Right renal cortex interstitium (tissue), 3 donors: Measurements from ENCODE around the gene TPSG1. TPM values are rescaled to one million over a fixed set of nuclear protein-coding genes. Genes with fewer than 3 reads are reported as not detected.
"Not testable (repeated sequence)": the region's sequence is repeated elsewhere in the genome, so short reads cannot be mapped to it uniquely, and the experiment has no call there.

Experiments used
- DNase-seq, 3 donors: peaks; one replicate each; pipeline ENCODE4 v3.0.0-alpha.2; 2013; ENCODE audit warnings: low read depth in 3 of 3, low spot score in 2 of 3
- polyA plus RNA-seq, 3 donors: library from polyadenylated mRNA; unstranded; fragments of 120-200 nt; gene quantifications; one replicate each; pipeline ENCODE4 v1.2.1, GENCODE V29; 2013; ENCODE audit not compliant: insufficient read length in 3 of 3

TPSG1 gene
- polyA plus RNA-seq, 3 donors = 0.49 to 0.71 (median 0.54) TPM

GRCh38 chr16:1257561-1258224 lies 32.6 kb upstream of the TPSG1 start:
- DNase-seq = no peak

- DNase-seq = no peak
Observed at GRCh38 chr16:1256874-1257322, 31.8 kb upstream of the TPSG1 start.

- DNase-seq = not testable (repeated sequence)
Observed at GRCh38 chr16:1256296-1256873, 31.3 kb upstream of the TPSG1 start.

GRCh38 chr16:1255276-1256122 lies 30.4 kb upstream of the TPSG1 start, which contains the start of gene TPSD1:
Gene TPSD1, plus strand, starts transcription at chr16:1256069. Its CDS starts 212 bp downstream, at chr16:1256281.
- DNase-seq = not testable (repeated sequence)

- not testable (repeated sequence) for DNase-seq
Observed at GRCh38 chr16:1254821-1255220, 29.8 kb upstream of the TPSG1 start.

- DNase-seq = not testable (repeated sequence)
Observed at GRCh38 chr16:1253701-1254364, 28.8 kb upstream of the TPSG1 start.

GRCh38 chr16:1249031-1249755 lies 24.1 kb upstream of the TPSG1 start:
- DNase-seq = not testable (repeated sequence)

- DNase-seq = not testable (repeated sequence)
Observed at GRCh38 chr16:1247903-1248537, 23.0 kb upstream of the TPSG1 start.

GRCh38 chr16:1245452-1246020 lies 20.5 kb upstream of the TPSG1 start:
- DNase-seq = no peak

GRCh38 chr16:1244881-1245280 lies 19.8 kb upstream of the TPSG1 start:
- DNase-seq = no peak

GRCh38 chr16:1243907-1244850 lies 19.1 kb upstream of the TPSG1 start:
- DNase-seq = not testable (repeated sequence)

- not testable (repeated sequence) for DNase-seq
Observed at GRCh38 chr16:1243363-1243762, 18.3 kb upstream of the TPSG1 start.

GRCh38 chr16:1241081-1241480 lies 16.0 kb upstream of the TPSG1 start:
- not testable (repeated sequence) for DNase-seq

- not testable (repeated sequence) for DNase-seq
Observed at GRCh38 chr16:1240436-1240835, 15.4 kb upstream of the TPSG1 start, which contains the start of gene TPSAB1. Gene TPSAB1, plus strand, starts transcription at chr16:1240705. Its CDS starts 234 bp downstream, at chr16:1240939.

GRCh38 chr16:1239575-1239974 lies 14.5 kb upstream of the TPSG1 start:
- not testable (repeated sequence) for DNase-seq

GRCh38 chr16:1238909-1239308 lies 13.8 kb upstream of the TPSG1 start:
- DNase-seq = not testable (repeated sequence)

GRCh38 chr16:1237990-1238389 lies 12.9 kb upstream of the TPSG1 start:
- no peak for DNase-seq

GRCh38 chr16:1236659-1237058 lies 11.6 kb upstream of the TPSG1 start:
- DNase-seq = not testable (repeated sequence)
